RWPE2 (cell line): Measurements from ENCODE around the gene ADCY6.

Source experiments
- ATAC-seq: fragments of 200-7000 bp; cut with Tn5 transposase; 3 replicates; pipeline ENCODE4 v1.9.1; 2021; ENCODE audit warnings: low read depth
- DNase-seq: peaks from one replicate; pipeline ENCODE4 v3.0.0-alpha.2; 2020; ENCODE audit warnings: low spot score
- H3K27ac ChIP-seq: fragments of 450-650 bp; 2 replicates; pipeline ENCODE4 v1.5.1; 2017; ENCODE audit warnings: mild to moderate bottlenecking; ENCODE audit not compliant: poor library complexity, severe bottlenecking
- H3K27me3 ChIP-seq: fragments of 250-450 bp; sonication (Bioruptor Pico); 2 replicates; pipeline ENCODE4 v1.5.1; 2021; ENCODE audit warnings: mild to moderate bottlenecking, moderate library complexity; ENCODE audit not compliant: insufficient read depth, poor library complexity, severe bottlenecking
- H3K36me3 ChIP-seq: fragments of 250-450 bp; sonication (Bioruptor Pico); 2 replicates; pipeline ENCODE4 v1.5.1; 2020; ENCODE audit warnings: low read depth, mild to moderate bottlenecking, moderate library complexity
- H3K4me1 ChIP-seq: fragments of 250-450 bp; sonication (Bioruptor Pico); 2 replicates; pipeline ENCODE4 v1.5.1; 2021; ENCODE audit warnings: mild to moderate bottlenecking, moderate library complexity; ENCODE audit not compliant: insufficient read depth, poor library complexity, severe bottlenecking
- H3K4me3 ChIP-seq: fragments of 250-450 bp; sonication (Bioruptor Pico); 2 replicates; pipeline ENCODE4 v1.5.1; 2021; ENCODE audit warnings: mild to moderate bottlenecking, moderate library complexity; ENCODE audit not compliant: severe bottlenecking
- H3K9me3 ChIP-seq: fragments of 250-450 bp; sonication (Bioruptor Pico); 2 replicates; pipeline ENCODE4 v1.5.1; 2021; ENCODE audit warnings: mild to moderate bottlenecking, moderate library complexity; ENCODE audit not compliant: severe bottlenecking
- CTCF ChIP-seq: fragments of 450-650 bp; IDR thresholded peaks from one replicate; pipeline ENCODE4 v1.5.1; 2017; ENCODE audit warnings: mild to moderate bottlenecking, moderate library complexity; ENCODE audit not compliant: poor library complexity, severe bottlenecking

The ADCY6 gene

GRCh38 chr12:48775991-48776649 lies 12.8 kb downstream of the ADCY6 start:
- H3K27ac ChIP-seq, result no peak overlapping the region
- no peaks in the 10 kb centered on the region for H3K9me3 ChIP-seq
- no peak overlapping the region for H3K4me3 ChIP-seq
- ATAC-seq (no peak), DNase-seq (no peak)
- no peak for TF ChIP-seq CTCF
- H3K27me3 ChIP-seq, result no peaks in the 10 kb centered on the region
- H3K36me3 ChIP-seq, result peaks cover 43% of the 10 kb centered on the region
- H3K4me1 ChIP-seq, result peaks cover under 1% of the 10 kb centered on the region

GRCh38 chr12:48775299-48775698 lies 13.6 kb downstream of the ADCY6 start:
- H3K27me3 ChIP-seq, result no peaks in the 10 kb centered on the region
- ATAC-seq, result no peak
- H3K36me3 ChIP-seq, result peaks cover 48% of the 10 kb centered on the region
- DNase-seq, result no peak
- H3K4me1 ChIP-seq, result no peaks in the 10 kb centered on the region
- no peaks in the 10 kb centered on the region for H3K9me3 ChIP-seq
- H3K4me3 ChIP-seq, result no peak overlapping the region
- no peak for TF ChIP-seq CTCF
- H3K27ac ChIP-seq, result no peak overlapping the region

- H3K4me1 ChIP-seq, result no peaks in the 10 kb centered on the region
- DNase-seq (no peak), ATAC-seq (no peak)
- TF ChIP-seq CTCF, result no peak
- no peaks in the 10 kb centered on the region for H3K27me3 ChIP-seq
- no peaks in the 10 kb centered on the region for H3K9me3 ChIP-seq
- H3K4me3 ChIP-seq, result no peak overlapping the region
- H3K36me3 ChIP-seq, result peaks cover 53% of the 10 kb centered on the region
- H3K27ac ChIP-seq, result no peak overlapping the region
Observed at GRCh38 chr12:48774516-48774915, 14.4 kb downstream of the ADCY6 start.

GRCh38 chr12:48773686-48774085 lies 15.2 kb downstream of the ADCY6 start:
- DNase-seq, result no peak
- H3K27me3 ChIP-seq, result no peaks in the 10 kb centered on the region
- H3K4me3 ChIP-seq, result no peak overlapping the region
- H3K27ac ChIP-seq, result no peak overlapping the region
- H3K4me1 ChIP-seq, result no peaks in the 10 kb centered on the region
- H3K36me3 ChIP-seq, result peaks cover 54% of the 10 kb centered on the region
- TF ChIP-seq CTCF, result no peak
- no peak for ATAC-seq
- no peaks in the 10 kb centered on the region for H3K9me3 ChIP-seq

- no peak for ATAC-seq
- H3K36me3 ChIP-seq, result peaks cover 57% of the 10 kb centered on the region
Observed at GRCh38 chr12:48771588-48772112, 17.2 kb downstream of the ADCY6 start.

More at GRCh38 chr12:48771588-48772112, 17.2 kb downstream of the ADCY6 start:
- Histone ChIP-seq H3K4me1 (no peaks in the 10 kb centered on the region), H3K9me3 (no peaks in the 10 kb centered on the region), H3K27ac (no peak overlapping the region), H3K27me3 (no peaks in the 10 kb centered on the region), H3K4me3 (no peak overlapping the region)
- DNase-seq, result no peak
- TF ChIP-seq CTCF, result no peak
